ENCODE data around the gene UGT1A3. TPM values are rescaled to one million over a fixed set of nuclear protein-coding genes. Genes with fewer than 3 reads are reported as not detected.

UGT1A3 gene
- total and polyA plus RNA-seq, 10 of the 15 experiments (the other 5 are each of a cell fraction or from before 2014, with no cell fraction given): not detected

GRCh38 chr2:233779722-233780121 is 50.9 kb downstream of the UGT1A3 start:
- H3K36me3 ChIP-seq (ENCODE audit: control insufficient read depth in 2 of 2, insufficient read depth in 2 of 2, low read length in 1 of 2): no peaks in the 10 kb centered on the region
- in situ Hi-C loops (cut with MboI): no loop called here
- no peak for ATAC-seq
- no peak for DNase-seq (ENCODE audit: low read depth, low spot score)
- H2AFZ ChIP-seq (ENCODE audit: control insufficient read depth, low read depth, low read length): no peak overlapping the region
- H3K9me3 ChIP-seq (replicated peaks; ENCODE audit: control insufficient read depth, insufficient read depth, low read length): no peaks in the 10 kb centered on the region; the same call in 2 of the 3 replicates
- no peaks in the 10 kb centered on the region for H4K20me1 ChIP-seq (ENCODE audit: control insufficient read depth, insufficient read depth)
- H3K9ac ChIP-seq (ENCODE audit: control insufficient read depth, insufficient read depth, low read length): no peak overlapping the region
- no peaks in the 10 kb centered on the region for H3K27me3 ChIP-seq (replicated peaks in 1 of 2; ENCODE audit: control insufficient read depth in 2 of 2, insufficient read depth in 2 of 2, low read length in 1 of 2)
- H3K27ac ChIP-seq (ENCODE audit: control insufficient read depth, insufficient read depth): no peak overlapping the region
- H3K4me3 ChIP-seq: no peak overlapping the region
- RAD21 ChIA-PET (ENCODE audit: unreplicated experiment): no interaction called here
- POLR2A ChIA-PET: no interaction called here
- TF ChIP-seq, protein P1, sequence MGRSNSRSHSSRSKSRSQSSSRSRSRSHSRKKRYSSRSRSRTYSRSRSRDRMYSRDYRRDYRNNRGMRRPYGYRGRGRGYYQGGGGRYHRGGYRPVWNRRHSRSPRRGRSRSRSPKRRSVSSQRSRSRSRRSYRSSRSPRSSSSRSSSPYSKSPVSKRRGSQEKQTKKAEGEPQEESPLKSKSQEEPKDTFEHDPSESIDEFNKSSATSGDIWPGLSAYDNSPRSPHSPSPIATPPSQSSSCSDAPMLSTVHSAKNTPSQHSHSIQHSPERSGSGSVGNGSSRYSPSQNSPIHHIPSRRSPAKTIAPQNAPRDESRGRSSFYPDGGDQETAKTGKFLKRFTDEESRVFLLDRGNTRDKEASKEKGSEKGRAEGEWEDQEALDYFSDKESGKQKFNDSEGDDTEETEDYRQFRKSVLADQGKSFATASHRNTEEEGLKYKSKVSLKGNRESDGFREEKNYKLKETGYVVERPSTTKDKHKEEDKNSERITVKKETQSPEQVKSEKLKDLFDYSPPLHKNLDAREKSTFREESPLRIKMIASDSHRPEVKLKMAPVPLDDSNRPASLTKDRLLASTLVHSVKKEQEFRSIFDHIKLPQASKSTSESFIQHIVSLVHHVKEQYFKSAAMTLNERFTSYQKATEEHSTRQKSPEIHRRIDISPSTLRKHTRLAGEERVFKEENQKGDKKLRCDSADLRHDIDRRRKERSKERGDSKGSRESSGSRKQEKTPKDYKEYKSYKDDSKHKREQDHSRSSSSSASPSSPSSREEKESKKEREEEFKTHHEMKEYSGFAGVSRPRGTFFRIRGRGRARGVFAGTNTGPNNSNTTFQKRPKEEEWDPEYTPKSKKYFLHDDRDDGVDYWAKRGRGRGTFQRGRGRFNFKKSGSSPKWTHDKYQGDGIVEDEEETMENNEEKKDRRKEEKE (IDR thresholded peaks at IDR 0.05): no peak
- TF ChIP-seq BCL3 (IDR thresholded peaks at IDR 0.05; ENCODE audit: borderline replicate concordance, insufficient read depth, low read depth, low read length, poor library complexity, severe bottlenecking) (no peak), EGR1 (IDR thresholded peaks at IDR 0.05; ENCODE audit: borderline replicate concordance in 1 of 2, low read depth in 2 of 2, low read length in 2 of 2) (no peak)
- BruUV-seq (replicated peaks): no TSS peak
- no peaks in the 10 kb centered on the region for H3K4me1 ChIP-seq (ENCODE audit: control insufficient read depth, insufficient read depth, low read length)
- H3K4me2 ChIP-seq (ENCODE audit: control insufficient read depth, insufficient read depth): no peak overlapping the region
- 56% methylated on average over 4 of the region's 4 CpGs for WGBS (ENCODE audit: insufficient coverage, insufficient replicate concordance, low lambda C conversion rate, missing lambda C conversion rate)
- no peak for FAIRE-seq
- no peaks in the 10 kb centered on the region for H3K79me2 ChIP-seq (ENCODE audit: control insufficient read depth, insufficient read depth, low read length)
- SMC1A ChIA-PET (ENCODE audit: uncharacterized antibody, unreplicated experiment): no interaction called here
- intact Hi-C loops (cut with micrococcal nuclease; ENCODE audit: unreplicated experiment): no loop called here
- CTCF ChIA-PET: no interaction called here

Measured in GM12878 (cell line).